ENCODE data around the gene PWWP2B.

- TF ChIP-seq CTCF (conservative IDR thresholded peaks at IDR 0.05; ENCODE audit: low read depth in 2 of 2) (no peak), ZNF114 (CRISPR knock-in tag; IDR thresholded peaks at IDR 0.05) (no peak), JUNB (IDR thresholded peaks at IDR 0.05; ENCODE audit: unreplicated experiment) (no peak), EZH2phosphoT487 (IDR thresholded peaks at IDR 0.05; ENCODE audit: unreplicated experiment) (no peak)
These were observed 40.3 kb upstream of the PWWP2B start for GRCh38 chr10:132356621-132357195.
